ENCODE data around the gene IDI1. TPM values are rescaled to one million over a fixed set of nuclear protein-coding genes. Genes with fewer than 3 reads are reported as not detected.

Gene IDI1
- polyA plus RNA-seq, 1 of the 3 experiments (the other 2 are of a cell fraction): 15.9 TPM

DNA sequence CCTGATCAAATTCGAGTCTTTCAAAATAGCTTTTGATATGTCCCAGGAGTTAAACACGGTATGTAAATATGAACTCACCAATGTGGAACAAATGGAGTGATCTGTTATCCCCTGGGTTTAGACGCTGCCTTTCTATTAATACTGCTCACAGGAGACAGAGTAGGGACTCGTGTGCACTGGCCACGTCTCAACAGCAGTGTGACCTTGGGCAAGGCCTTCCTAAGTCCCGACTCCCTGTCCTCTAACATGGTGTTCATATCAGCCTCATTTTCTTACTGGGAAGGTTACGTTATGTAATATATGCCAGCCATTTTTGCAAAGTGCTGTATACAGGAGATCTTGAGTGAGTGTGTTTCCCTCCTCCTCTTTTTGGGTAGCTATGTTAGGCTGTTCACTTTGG is 9.1 kb upstream of the IDI1 start:
- Histone ChIP-seq H3K79me2 (ENCODE audit: insufficient read depth) (peaks cover 98% of the 10 kb centered on the region), H3K27ac (ENCODE audit: low read depth in 2 of 2, low read length in 1 of 2) (no peak overlapping the region), H3K4me2 (peak overlapping the region; percentile 89), H4K20me1 (ENCODE audit: insufficient read depth) (peaks cover 25% of the 10 kb centered on the region), H2AFZ (ENCODE audit: low read depth) (no peak overlapping the region), H3K36me3 (replicated peaks in 1 of 2; ENCODE audit: control insufficient read depth in 1 of 2, insufficient read depth in 2 of 2, low read length in 1 of 2) (peaks cover 11 to 15% of the 10 kb centered on the region in 2 experiments), H3K9me2 (no peaks in the 10 kb centered on the region), H3K4me3 (ENCODE audit: low read depth in 2 of 2, low read length in 1 of 2) (peak overlapping the region in 1 of 2 experiments; percentile 84; a peak in 2 of 4 replicates), H3F3A (replicated peaks; ENCODE audit: insufficient read depth) (peaks cover 7% of the 10 kb centered on the region), H3K4me1 (ENCODE audit: control insufficient read depth in 1 of 2, insufficient read depth in 2 of 2, low read depth in 1 of 2, low read length in 1 of 2) (peaks cover 8 to 15% of the 10 kb centered on the region in 2 experiments; a peak in 3 of 4 replicates), H3K9me3 (no peaks in the 10 kb centered on the region), H3K27me3 (ENCODE audit: insufficient read depth) (no peaks in the 10 kb centered on the region), H3K9ac (0 out of 2 replicates have a peak overlapping the region, but pooled peaks have one; percentile 98)
- 72% methylated on average over 7 of the region's 7 CpGs for WGBS (ENCODE audit: low lambda C conversion rate)
- TF ChIP-seq, protein P1, sequence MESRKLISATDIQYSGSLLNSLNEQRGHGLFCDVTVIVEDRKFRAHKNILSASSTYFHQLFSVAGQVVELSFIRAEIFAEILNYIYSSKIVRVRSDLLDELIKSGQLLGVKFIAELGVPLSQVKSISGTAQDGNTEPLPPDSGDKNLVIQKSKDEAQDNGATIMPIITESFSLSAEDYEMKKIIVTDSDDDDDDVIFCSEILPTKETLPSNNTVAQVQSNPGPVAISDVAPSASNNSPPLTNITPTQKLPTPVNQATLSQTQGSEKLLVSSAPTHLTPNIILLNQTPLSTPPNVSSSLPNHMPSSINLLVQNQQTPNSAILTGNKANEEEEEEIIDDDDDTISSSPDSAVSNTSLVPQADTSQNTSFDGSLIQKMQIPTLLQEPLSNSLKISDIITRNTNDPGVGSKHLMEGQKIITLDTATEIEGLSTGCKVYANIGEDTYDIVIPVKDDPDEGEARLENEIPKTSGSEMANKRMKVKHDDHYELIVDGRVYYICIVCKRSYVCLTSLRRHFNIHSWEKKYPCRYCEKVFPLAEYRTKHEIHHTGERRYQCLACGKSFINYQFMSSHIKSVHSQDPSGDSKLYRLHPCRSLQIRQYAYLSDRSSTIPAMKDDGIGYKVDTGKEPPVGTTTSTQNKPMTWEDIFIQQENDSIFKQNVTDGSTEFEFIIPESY (IDR thresholded peaks at IDR 0.05; ENCODE audit: borderline replicate concordance, low read depth): no peak
- no peak for TF ChIP-seq RFX5 (IDR thresholded peaks at IDR 0.05; ENCODE audit: low read length)
- TF ChIP-seq YY1 (IDR thresholded peaks at IDR 0.05; ENCODE audit: low read depth): no peak
- TF ChIP-seq GATA2 (CRISPR knock-in tag; IDR thresholded peaks at IDR 0.05): no peak
- TF ChIP-seq, protein P2, sequence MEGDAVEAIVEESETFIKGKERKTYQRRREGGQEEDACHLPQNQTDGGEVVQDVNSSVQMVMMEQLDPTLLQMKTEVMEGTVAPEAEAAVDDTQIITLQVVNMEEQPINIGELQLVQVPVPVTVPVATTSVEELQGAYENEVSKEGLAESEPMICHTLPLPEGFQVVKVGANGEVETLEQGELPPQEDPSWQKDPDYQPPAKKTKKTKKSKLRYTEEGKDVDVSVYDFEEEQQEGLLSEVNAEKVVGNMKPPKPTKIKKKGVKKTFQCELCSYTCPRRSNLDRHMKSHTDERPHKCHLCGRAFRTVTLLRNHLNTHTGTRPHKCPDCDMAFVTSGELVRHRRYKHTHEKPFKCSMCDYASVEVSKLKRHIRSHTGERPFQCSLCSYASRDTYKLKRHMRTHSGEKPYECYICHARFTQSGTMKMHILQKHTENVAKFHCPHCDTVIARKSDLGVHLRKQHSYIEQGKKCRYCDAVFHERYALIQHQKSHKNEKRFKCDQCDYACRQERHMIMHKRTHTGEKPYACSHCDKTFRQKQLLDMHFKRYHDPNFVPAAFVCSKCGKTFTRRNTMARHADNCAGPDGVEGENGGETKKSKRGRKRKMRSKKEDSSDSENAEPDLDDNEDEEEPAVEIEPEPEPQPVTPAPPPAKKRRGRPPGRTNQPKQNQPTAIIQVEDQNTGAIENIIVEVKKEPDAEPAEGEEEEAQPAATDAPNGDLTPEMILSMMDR (IDR thresholded peaks at IDR 0.05): no peak
- TF ChIP-seq POLR2AphosphoS5 (IDR thresholded peaks at IDR 0.05; ENCODE audit: low read depth, low read length): no peak
- TF ChIP-seq MEF2A (IDR thresholded peaks at IDR 0.05; ENCODE audit: borderline replicate concordance, low read depth): no peak
- TF ChIP-seq FOXM1 (IDR thresholded peaks at IDR 0.05; ENCODE audit: low read depth): no peak
- TF ChIP-seq SMC3 (IDR thresholded peaks at IDR 0.05; ENCODE audit: low read depth, low read length): no peak
- TF ChIP-seq, protein P3, sequence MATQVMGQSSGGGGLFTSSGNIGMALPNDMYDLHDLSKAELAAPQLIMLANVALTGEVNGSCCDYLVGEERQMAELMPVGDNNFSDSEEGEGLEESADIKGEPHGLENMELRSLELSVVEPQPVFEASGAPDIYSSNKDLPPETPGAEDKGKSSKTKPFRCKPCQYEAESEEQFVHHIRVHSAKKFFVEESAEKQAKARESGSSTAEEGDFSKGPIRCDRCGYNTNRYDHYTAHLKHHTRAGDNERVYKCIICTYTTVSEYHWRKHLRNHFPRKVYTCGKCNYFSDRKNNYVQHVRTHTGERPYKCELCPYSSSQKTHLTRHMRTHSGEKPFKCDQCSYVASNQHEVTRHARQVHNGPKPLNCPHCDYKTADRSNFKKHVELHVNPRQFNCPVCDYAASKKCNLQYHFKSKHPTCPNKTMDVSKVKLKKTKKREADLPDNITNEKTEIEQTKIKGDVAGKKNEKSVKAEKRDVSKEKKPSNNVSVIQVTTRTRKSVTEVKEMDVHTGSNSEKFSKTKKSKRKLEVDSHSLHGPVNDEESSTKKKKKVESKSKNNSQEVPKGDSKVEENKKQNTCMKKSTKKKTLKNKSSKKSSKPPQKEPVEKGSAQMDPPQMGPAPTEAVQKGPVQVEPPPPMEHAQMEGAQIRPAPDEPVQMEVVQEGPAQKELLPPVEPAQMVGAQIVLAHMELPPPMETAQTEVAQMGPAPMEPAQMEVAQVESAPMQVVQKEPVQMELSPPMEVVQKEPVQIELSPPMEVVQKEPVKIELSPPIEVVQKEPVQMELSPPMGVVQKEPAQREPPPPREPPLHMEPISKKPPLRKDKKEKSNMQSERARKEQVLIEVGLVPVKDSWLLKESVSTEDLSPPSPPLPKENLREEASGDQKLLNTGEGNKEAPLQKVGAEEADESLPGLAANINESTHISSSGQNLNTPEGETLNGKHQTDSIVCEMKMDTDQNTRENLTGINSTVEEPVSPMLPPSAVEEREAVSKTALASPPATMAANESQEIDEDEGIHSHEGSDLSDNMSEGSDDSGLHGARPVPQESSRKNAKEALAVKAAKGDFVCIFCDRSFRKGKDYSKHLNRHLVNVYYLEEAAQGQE (IDR thresholded peaks at IDR 0.05; ENCODE audit: low read depth, low read length): no peak
- TF ChIP-seq EZH2phosphoT487 (IDR thresholded peaks at IDR 0.05; ENCODE audit: borderline replicate concordance, low read depth): no peak
- CTCF ChIA-PET: interaction anchor here (0.9 to 1.3 kb wide), 3 partner anchors 17 to 647 kb away, joined by 3 to 4 read pairs (median 3); no protein-coding TSS in a partner anchor
- POLR2A ChIA-PET: no interaction called here
- no peak for DNase-seq
